ENCODE data around the gene RETREG2.

DNA sequence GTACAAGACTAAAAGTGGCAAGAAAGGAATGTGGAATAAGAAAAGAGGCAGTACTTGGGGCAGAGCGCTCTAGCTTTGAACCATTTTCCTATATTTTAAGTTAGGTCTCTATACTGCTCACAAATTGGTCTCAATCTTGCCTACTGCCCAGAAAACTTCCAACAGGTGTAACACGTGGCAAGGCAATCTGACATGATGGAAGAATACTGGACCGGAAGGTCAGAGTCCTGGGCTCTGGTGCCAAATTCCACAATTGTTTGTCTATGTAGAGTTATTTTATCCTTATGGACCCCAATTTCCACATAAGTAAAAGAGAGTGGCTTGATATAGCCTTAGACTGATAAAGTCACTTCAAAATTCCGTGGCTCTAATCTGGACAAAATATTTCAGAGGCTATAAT lies 46.3 kb upstream of the RETREG2 start:
- TF ChIP-seq, protein P1, sequence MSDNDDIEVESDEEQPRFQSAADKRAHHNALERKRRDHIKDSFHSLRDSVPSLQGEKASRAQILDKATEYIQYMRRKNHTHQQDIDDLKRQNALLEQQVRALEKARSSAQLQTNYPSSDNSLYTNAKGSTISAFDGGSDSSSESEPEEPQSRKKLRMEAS (IDR thresholded peaks at IDR 0.05): no peak
- TF ChIP-seq CEBPB (IDR thresholded peaks at IDR 0.05) (no peak), EGR1 (IDR thresholded peaks at IDR 0.05) (no peak), ZBTB7A (IDR thresholded peaks at IDR 0.05; ENCODE audit: low read depth) (no peak), EP300 (IDR thresholded peaks at IDR 0.05; ENCODE audit: borderline replicate concordance) (no peak), RAD21 (IDR thresholded peaks at IDR 0.05; ENCODE audit: low read depth) (no peak), YY1 (IDR thresholded peaks at IDR 0.05; ENCODE audit: low read depth) (no peak), TAF1 (IDR thresholded peaks at IDR 0.05; ENCODE audit: low read depth) (no peak), TEAD4 (IDR thresholded peaks at IDR 0.05) (no peak), CREB1 (IDR thresholded peaks at IDR 0.05; ENCODE audit: low read depth) (no peak), FOXM1 (IDR thresholded peaks at IDR 0.05; ENCODE audit: borderline replicate concordance, low read depth) (no peak)
- TF ChIP-seq, protein P2, sequence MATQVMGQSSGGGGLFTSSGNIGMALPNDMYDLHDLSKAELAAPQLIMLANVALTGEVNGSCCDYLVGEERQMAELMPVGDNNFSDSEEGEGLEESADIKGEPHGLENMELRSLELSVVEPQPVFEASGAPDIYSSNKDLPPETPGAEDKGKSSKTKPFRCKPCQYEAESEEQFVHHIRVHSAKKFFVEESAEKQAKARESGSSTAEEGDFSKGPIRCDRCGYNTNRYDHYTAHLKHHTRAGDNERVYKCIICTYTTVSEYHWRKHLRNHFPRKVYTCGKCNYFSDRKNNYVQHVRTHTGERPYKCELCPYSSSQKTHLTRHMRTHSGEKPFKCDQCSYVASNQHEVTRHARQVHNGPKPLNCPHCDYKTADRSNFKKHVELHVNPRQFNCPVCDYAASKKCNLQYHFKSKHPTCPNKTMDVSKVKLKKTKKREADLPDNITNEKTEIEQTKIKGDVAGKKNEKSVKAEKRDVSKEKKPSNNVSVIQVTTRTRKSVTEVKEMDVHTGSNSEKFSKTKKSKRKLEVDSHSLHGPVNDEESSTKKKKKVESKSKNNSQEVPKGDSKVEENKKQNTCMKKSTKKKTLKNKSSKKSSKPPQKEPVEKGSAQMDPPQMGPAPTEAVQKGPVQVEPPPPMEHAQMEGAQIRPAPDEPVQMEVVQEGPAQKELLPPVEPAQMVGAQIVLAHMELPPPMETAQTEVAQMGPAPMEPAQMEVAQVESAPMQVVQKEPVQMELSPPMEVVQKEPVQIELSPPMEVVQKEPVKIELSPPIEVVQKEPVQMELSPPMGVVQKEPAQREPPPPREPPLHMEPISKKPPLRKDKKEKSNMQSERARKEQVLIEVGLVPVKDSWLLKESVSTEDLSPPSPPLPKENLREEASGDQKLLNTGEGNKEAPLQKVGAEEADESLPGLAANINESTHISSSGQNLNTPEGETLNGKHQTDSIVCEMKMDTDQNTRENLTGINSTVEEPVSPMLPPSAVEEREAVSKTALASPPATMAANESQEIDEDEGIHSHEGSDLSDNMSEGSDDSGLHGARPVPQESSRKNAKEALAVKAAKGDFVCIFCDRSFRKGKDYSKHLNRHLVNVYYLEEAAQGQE (IDR thresholded peaks at IDR 0.05; ENCODE audit: low read depth): no peak
